Neural progenitor cell (in vitro differentiated cells): ENCODE results near the gene HMCN1. TPM values are rescaled to one million over a fixed set of nuclear protein-coding genes. Genes with fewer than 3 reads are reported as not detected.

Experiments
- DNase-seq: peaks from one replicate; pipeline ENCODE4 v3.0.0-alpha.2; 2016; ENCODE audit warnings: low spot score
- H2AFZ ChIP-seq: fragments of 200-600 bp; sonication (generic); replicated peaks from 2 replicates; pipeline ENCODE4 v1.6.1; 2016; ENCODE audit warnings: antibody characterized with exemption
- H3F3A ChIP-seq: fragments of 200-600 bp; sonication (generic); 2 replicates; pipeline ENCODE4 v1.6.1; 2016; ENCODE audit warnings: antibody characterized with exemption, low read depth
- H3K27ac ChIP-seq: fragments of 200-600 bp; sonication (generic); 2 replicates; pipeline ENCODE4 v1.5.1; 2016; ENCODE audit warnings: mild to moderate bottlenecking
- H3K27me3 ChIP-seq: fragments of 200-600 bp; sonication (generic); 2 replicates; pipeline ENCODE4 v1.6.1; 2016; ENCODE audit warnings: mild to moderate bottlenecking, moderate library complexity
- H3K36me3 ChIP-seq: fragments of 200-600 bp; sonication (generic); 2 replicates; pipeline ENCODE4 v1.5.1; 2016
- H3K4me1 ChIP-seq: fragments of 200-600 bp; sonication (generic); 2 replicates; pipeline ENCODE4 v1.6.1; 2016; ENCODE audit warnings: mixed run types
- H3K4me2 ChIP-seq: fragments of 200-600 bp; sonication (generic); 2 replicates; pipeline ENCODE4 v1.6.1; 2016
- H3K4me3 ChIP-seq: fragments of 200-600 bp; sonication (generic); 2 replicates; pipeline ENCODE4 v1.5.1; 2016
- H3K79me2 ChIP-seq: fragments of 200-600 bp; sonication (generic); 2 replicates; pipeline ENCODE4 v1.6.1; 2016; ENCODE audit warnings: low read depth
- H3K9ac ChIP-seq: fragments of 200-600 bp; sonication (generic); 2 replicates; pipeline ENCODE4 v1.6.1; 2016
- H3K9me3 ChIP-seq: fragments of 200-600 bp; sonication (generic); 2 replicates; pipeline ENCODE4 v1.5.1; 2016; ENCODE audit warnings: low read depth
- H4K20me1 ChIP-seq: fragments of 200-600 bp; sonication (generic); 2 replicates; pipeline ENCODE4 v1.6.1; 2016; ENCODE audit warnings: low read depth
- H3K27ac Mint-ChIP-seq: 3 replicates; pipeline ENCODE4 v1.8.0; 2021; ENCODE audit warnings: mixed read lengths
- H3K27me3 Mint-ChIP-seq: 2 replicates; pipeline ENCODE4 v1.8.0; 2022; ENCODE audit warnings: low read depth, mild to moderate bottlenecking, inconsistent platforms, moderate library complexity, mixed read lengths; ENCODE audit not compliant: insufficient read depth
- H3K36me3 Mint-ChIP-seq: 3 replicates; pipeline ENCODE4 v1.8.0; 2021; ENCODE audit warnings: mixed read lengths
- H3K4me1 Mint-ChIP-seq: 3 replicates; pipeline ENCODE4 v1.8.0; 2021; ENCODE audit warnings: mixed read lengths
- H3K4me3 Mint-ChIP-seq: 3 replicates; pipeline ENCODE4 v1.8.0; 2021; ENCODE audit warnings: mild to moderate bottlenecking, moderate library complexity, mixed read lengths
- H3K9me3 Mint-ChIP-seq: 3 replicates; pipeline ENCODE4 v1.8.0; 2020; ENCODE audit warnings: mixed read lengths
- EZH2 ChIP-seq: fragments of 200-600 bp; sonication (generic); IDR thresholded peaks from 2 replicates; pipeline ENCODE4 v1.6.1; 2017; ENCODE audit warnings: antibody characterized with exemption, mild to moderate bottlenecking, moderate library complexity
- EZH2phosphoT487 ChIP-seq: fragments of 200-600 bp; sonication (generic); IDR thresholded peaks from 2 replicates; pipeline ENCODE4 v1.6.1; 2017; ENCODE audit warnings: antibody characterized with exemption
- total RNA-seq: library from RNA; depleted of rRNA; stranded (reverse); fragments of >200 nt; gene quantifications from 2 replicates; pipeline ENCODE4 v1.2.3, GENCODE V29; 2015; ENCODE audit warnings: low replicate concordance
- TF ChIP-seq, protein P1 (sequence below): fragments of 200-600 bp; sonication (generic); IDR thresholded peaks from 2 replicates; pipeline ENCODE4 v1.5.1; 2017; ENCODE audit warnings: antibody characterized with exemption, mild to moderate bottlenecking

HMCN1 gene
- total RNA-seq, 1 donor from 2014 or later = 26.4 TPM

DNA sequence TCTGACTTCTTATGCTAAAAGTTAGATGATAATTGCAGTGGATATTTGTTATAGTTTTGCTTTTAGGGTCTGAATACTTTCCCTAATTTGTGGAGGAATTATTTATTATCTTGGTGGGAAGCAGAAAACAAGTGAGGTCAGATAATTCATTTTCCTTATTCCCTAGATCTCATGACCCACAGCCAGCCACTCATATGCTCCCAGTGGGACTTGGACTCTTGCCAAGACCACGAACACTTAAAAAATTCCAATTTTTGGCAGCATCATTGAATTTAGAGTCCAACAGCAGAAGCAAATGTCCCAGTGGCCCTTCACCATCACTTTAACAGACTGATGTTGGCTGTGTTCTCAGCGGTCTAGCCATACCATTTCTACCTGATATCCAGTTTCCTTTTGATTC lies 204.2 kb downstream of the HMCN1 start:
- H3K36me3 Mint-ChIP-seq = peaks cover 3% of the 10 kb centered on the region
- H3K27ac ChIP-seq = no peak overlapping the region
- no peaks in the 10 kb centered on the region for H3K27me3 Mint-ChIP-seq
- H3K4me3 Mint-ChIP-seq = no peak overlapping the region
- H3K9me3 ChIP-seq = no peaks in the 10 kb centered on the region
- no peaks in the 10 kb centered on the region for H3K36me3 ChIP-seq
- H3K4me1 Mint-ChIP-seq = no peaks in the 10 kb centered on the region
- no peak overlapping the region for H2AFZ ChIP-seq
- no peaks in the 10 kb centered on the region for H3K79me2 ChIP-seq
- H3K9me3 Mint-ChIP-seq = no peaks in the 10 kb centered on the region
- H3K9ac ChIP-seq = no peak overlapping the region
- no peak overlapping the region for H3K27ac Mint-ChIP-seq
- H3F3A ChIP-seq = no peaks in the 10 kb centered on the region
- H3K4me3 ChIP-seq = no peak overlapping the region
- H3K4me1 ChIP-seq = no peaks in the 10 kb centered on the region
- TF ChIP-seq, protein P1, sequence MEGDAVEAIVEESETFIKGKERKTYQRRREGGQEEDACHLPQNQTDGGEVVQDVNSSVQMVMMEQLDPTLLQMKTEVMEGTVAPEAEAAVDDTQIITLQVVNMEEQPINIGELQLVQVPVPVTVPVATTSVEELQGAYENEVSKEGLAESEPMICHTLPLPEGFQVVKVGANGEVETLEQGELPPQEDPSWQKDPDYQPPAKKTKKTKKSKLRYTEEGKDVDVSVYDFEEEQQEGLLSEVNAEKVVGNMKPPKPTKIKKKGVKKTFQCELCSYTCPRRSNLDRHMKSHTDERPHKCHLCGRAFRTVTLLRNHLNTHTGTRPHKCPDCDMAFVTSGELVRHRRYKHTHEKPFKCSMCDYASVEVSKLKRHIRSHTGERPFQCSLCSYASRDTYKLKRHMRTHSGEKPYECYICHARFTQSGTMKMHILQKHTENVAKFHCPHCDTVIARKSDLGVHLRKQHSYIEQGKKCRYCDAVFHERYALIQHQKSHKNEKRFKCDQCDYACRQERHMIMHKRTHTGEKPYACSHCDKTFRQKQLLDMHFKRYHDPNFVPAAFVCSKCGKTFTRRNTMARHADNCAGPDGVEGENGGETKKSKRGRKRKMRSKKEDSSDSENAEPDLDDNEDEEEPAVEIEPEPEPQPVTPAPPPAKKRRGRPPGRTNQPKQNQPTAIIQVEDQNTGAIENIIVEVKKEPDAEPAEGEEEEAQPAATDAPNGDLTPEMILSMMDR = no peak
- TF ChIP-seq EZH2phosphoT487 = no peak
- TF ChIP-seq EZH2 = no peak
- H3K4me2 ChIP-seq = no peak overlapping the region
- no peaks in the 10 kb centered on the region for H4K20me1 ChIP-seq
- no peak for DNase-seq
- no peaks in the 10 kb centered on the region for H3K27me3 ChIP-seq

DNA sequence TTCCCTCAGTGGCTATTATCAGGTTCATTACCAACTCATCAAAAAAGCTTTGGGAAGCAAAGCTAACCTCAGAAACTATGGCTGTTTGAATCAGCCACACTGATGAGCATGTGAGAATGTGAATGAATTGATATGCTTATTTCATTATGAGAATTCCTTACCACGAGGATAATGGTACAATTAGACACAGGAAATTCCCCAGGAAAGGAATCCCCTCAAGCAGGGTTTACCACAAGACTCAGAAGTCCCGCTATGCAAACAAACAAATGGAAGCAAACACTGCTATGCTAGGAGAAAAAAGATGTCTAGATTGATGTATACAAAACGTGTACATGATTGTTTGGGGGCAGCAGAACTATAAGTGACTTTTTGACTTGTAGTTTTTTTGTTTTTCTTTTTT lies 205.0 kb downstream of the HMCN1 start:
- Mint-ChIP-seq H3K4me3 (no peak overlapping the region), H3K4me1 (no peaks in the 10 kb centered on the region), H3K27me3 (no peaks in the 10 kb centered on the region), H3K36me3 (peaks cover 3% of the 10 kb centered on the region), H3K27ac (no peak overlapping the region), H3K9me3 (no peaks in the 10 kb centered on the region)
- Histone ChIP-seq H3K36me3 (no peaks in the 10 kb centered on the region), H3K79me2 (no peaks in the 10 kb centered on the region), H3K27me3 (no peaks in the 10 kb centered on the region), H4K20me1 (no peaks in the 10 kb centered on the region), H3K4me1 (no peaks in the 10 kb centered on the region), H3K4me2 (no peak overlapping the region), H3K9ac (no peak overlapping the region), H3F3A (no peaks in the 10 kb centered on the region), H3K9me3 (no peaks in the 10 kb centered on the region), H2AFZ (no peak overlapping the region), H3K27ac (no peak overlapping the region), H3K4me3 (no peak overlapping the region)
- TF ChIP-seq EZH2 = no peak
- TF ChIP-seq, protein P1 = no peak
- no peak for TF ChIP-seq EZH2phosphoT487
- no peak for DNase-seq

DNA sequence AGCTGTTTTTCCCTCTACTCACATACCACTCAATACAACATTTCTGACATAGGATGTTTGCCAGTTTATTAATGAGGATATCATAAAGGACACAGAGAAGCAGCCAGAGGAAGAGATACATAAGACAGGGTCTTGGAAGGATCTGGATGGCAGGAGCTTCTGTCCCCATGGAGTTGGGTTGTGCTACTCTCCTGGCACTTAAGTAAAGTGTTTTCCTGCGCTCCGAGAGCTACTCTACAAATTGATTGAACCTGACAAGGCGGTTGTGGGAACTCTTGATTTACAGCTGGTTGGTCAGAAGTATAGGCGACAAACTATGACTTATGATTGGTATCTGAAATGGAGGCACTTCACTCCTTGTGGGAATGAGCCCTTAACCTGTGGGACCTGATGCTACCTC lies 208.8 kb downstream of the HMCN1 start:
- no peaks in the 10 kb centered on the region for H3K36me3 Mint-ChIP-seq

More for the DNA sequence above, 208.8 kb downstream of the HMCN1 start:
- Mint-ChIP-seq H3K4me3 (no peak overlapping the region), H3K9me3 (no peaks in the 10 kb centered on the region), H3K27me3 (no peaks in the 10 kb centered on the region), H3K27ac (no peak overlapping the region), H3K4me1 (no peaks in the 10 kb centered on the region)
- H3K4me2 ChIP-seq = no peak overlapping the region
- no peak overlapping the region for H3K9ac ChIP-seq
- H3K4me3 ChIP-seq = no peak overlapping the region
- H4K20me1 ChIP-seq = no peaks in the 10 kb centered on the region
- H3K4me1 ChIP-seq = no peaks in the 10 kb centered on the region
- no peaks in the 10 kb centered on the region for H3K27me3 ChIP-seq
- DNase-seq = no peak
- TF ChIP-seq EZH2phosphoT487 (no peak), EZH2 (no peak)
- TF ChIP-seq, protein P1 = no peak
- no peaks in the 10 kb centered on the region for H3K79me2 ChIP-seq
- no peaks in the 10 kb centered on the region for H3K9me3 ChIP-seq
- H3K36me3 ChIP-seq = no peaks in the 10 kb centered on the region
- no peak overlapping the region for H2AFZ ChIP-seq
- H3K27ac ChIP-seq = no peak overlapping the region
- no peaks in the 10 kb centered on the region for H3F3A ChIP-seq
